ENCODE data around the gene TBC1D3B.

- TF ChIP-seq CTCF (IDR thresholded peaks at IDR 0.05; ENCODE audit: low read length), result no peak
- TF ChIP-seq EZH2 (IDR thresholded peaks at IDR 0.05; ENCODE audit: borderline replicate concordance, low read length), result no peak
Observed at GRCh38 chr17:36185416-36185815, 9.0 kb upstream of the TBC1D3B start.

All from OCI-LY1 (cell line).